Keratinocyte (primary cell): ENCODE data around the gene CTIF.

Experiments
- EZH2 ChIP-seq: IDR thresholded peaks from one replicate; pipeline ENCODE4 v1.6.1; 2012; ENCODE audit warnings: inconsistent platforms, mild to moderate bottlenecking, low read length, moderate library complexity
- TF ChIP-seq, protein P1 (sequence below), 3 experiments: IDR thresholded peaks in 1 of 3; conservative IDR thresholded peaks in 1 of 3; optimal IDR thresholded peaks in 1 of 3; 2 replicates in 2 of 3; 3 replicates in 1 of 3; pipeline versions ENCODE3 to v1.5.1; 2011; ENCODE audit warnings: low read length in 3 of 3, mild to moderate bottlenecking in 3 of 3, moderate library complexity in 2 of 3, control low read depth in 1 of 3, inconsistent platforms in 1 of 3; ENCODE audit not compliant: insufficient read depth in 2 of 3; ENCODE audit errors: extremely low read depth in 1 of 3

DNA sequence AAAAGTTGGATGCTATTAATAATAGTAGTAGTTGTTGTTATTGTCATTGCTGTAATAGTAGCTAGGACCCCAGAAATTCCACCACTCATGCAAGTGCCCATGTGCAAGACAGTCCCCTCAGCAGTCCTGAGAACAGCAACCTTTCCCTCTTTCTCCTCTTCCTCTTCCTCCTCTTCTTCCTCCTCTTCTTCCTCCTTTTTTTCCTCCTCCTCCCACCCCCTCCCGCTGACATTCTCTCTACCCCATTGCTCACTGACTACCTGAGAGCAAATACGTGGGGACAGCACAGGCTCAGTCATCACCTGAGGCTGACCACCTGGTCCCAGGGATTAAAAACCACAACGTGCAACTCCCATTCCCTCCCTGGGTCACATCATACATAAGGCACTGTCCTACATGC lies 370.1 kb downstream of the CTIF start:
- TF ChIP-seq, protein P1, sequence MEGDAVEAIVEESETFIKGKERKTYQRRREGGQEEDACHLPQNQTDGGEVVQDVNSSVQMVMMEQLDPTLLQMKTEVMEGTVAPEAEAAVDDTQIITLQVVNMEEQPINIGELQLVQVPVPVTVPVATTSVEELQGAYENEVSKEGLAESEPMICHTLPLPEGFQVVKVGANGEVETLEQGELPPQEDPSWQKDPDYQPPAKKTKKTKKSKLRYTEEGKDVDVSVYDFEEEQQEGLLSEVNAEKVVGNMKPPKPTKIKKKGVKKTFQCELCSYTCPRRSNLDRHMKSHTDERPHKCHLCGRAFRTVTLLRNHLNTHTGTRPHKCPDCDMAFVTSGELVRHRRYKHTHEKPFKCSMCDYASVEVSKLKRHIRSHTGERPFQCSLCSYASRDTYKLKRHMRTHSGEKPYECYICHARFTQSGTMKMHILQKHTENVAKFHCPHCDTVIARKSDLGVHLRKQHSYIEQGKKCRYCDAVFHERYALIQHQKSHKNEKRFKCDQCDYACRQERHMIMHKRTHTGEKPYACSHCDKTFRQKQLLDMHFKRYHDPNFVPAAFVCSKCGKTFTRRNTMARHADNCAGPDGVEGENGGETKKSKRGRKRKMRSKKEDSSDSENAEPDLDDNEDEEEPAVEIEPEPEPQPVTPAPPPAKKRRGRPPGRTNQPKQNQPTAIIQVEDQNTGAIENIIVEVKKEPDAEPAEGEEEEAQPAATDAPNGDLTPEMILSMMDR (optimal IDR thresholded peaks at IDR 0.05 in 1 of 3, IDR thresholded peaks at IDR 0.05 in 1 of 3, conservative IDR thresholded peaks at IDR 0.05 in 1 of 3; ENCODE audit: extremely low read depth in 1 of 3, insufficient read depth in 2 of 3, low read length in 3 of 3): no peak
- no peak for TF ChIP-seq EZH2
